NCI-H2081 treated with DMSO at 0.1 percent for 48 hours (cell line): ENCODE data around the gene ALKBH6.
"Not testable (repeated sequence)": the region's sequence is repeated elsewhere in the genome, so short reads cannot be mapped to it uniquely, and the experiment has no call there.

Experiments
- DNase-seq: peaks from one replicate; lab custom pipeline; 2025; lab: John Stamatoyannopoulos, UW

The ALKBH6 gene

GRCh38 chr19:35992907-35993765 lies 20.9 kb downstream of the ALKBH6 start:
- no peak for DNase-seq

GRCh38 chr19:35991731-35992450 lies 22.1 kb downstream of the ALKBH6 start:
- no peak for DNase-seq

DNA sequence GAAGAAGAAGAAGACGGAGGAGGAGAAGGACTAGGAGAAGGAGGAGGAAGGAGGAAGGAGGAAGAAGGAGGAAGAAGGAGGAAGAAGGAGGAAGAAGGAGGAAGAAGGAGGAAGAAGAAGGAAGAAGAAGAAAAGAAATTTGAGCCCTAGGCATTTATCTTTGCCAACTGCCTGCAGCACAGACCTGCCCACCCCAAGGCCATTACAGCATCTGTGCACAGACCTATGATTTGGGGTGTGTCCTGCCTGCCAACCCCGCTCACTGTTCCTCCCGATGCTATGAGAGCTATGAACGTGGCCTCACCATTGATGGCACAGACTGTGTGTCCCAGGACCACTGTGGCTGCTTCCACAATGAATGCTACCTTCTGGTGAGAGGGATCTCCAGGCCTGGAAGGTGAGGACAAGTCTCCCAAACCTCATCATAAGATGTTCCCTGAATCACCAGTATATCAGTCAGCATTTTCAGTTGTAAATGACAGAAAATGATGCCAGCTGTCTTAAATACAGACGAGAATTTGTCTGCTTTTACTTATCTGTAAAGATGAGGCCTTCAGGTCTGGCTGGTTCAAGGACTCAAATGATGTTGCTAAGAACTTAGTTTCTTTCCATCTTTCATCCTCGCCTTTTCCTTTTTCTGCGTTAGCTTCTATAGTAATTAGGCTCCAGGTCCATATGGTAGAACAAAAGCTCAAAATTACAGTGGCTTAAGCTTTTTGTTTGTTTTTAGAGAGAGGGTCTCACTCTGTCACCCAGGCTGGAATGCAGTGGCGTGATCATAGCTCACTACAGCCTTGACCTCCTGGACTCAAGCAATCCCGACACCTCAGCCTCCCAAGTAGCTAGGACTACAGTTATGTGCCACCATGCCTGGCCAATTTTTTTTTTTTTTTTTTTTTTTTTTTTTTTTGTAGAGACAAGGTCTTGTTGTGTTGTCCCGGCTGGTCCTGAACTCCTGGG lies 23.0 kb downstream of the ALKBH6 start:
- no peak for DNase-seq

- no peak for DNase-seq
Observed at GRCh38 chr19:35990156-35990555, 23.9 kb downstream of the ALKBH6 start.

GRCh38 chr19:35988824-35989223 lies 25.2 kb downstream of the ALKBH6 start:
- DNase-seq = no peak

DNA sequence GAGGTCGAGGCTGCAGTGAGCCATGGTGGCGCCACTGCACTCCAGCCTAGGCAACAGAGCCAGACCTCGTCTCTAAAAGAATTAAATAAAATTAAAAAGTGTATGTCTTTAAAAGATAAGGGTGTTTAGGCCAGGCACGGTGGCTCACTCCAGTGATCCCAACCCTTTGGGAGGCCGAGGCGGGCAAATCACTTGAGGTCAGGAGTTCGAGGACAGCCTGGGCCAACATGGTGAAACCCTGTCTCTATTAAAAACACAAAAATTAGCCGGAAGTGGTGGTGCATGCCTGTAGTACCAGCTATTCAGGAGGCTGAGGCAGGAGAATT lies 26.5 kb downstream of the ALKBH6 start:
- DNase-seq = no peak

GRCh38 chr19:35986664-35987570 lies 27.1 kb downstream of the ALKBH6 start:
- no peak for DNase-seq

DNA sequence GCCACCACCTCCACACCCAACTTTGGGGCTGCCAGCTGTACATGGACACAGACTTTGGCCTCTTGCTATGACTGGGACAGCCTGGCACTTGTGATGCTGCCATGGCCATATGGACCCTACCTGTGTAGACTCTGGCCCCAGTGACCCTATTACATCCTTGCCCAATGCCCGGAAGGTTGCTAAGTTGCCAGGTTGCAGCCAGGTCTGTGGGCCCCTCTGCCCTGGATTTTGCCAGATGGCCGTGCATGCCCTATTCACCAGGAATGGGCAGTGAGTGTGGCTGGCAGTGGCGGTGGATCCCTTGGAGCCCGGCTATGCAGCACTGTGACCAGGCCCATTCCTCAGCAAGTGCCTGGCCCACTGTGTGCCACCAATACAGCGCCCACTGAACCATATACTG lies 27.9 kb downstream of the ALKBH6 start:
- no peak for DNase-seq

GRCh38 chr19:35983177-35983576 lies 30.8 kb downstream of the ALKBH6 start:
- DNase-seq = no peak

DNA sequence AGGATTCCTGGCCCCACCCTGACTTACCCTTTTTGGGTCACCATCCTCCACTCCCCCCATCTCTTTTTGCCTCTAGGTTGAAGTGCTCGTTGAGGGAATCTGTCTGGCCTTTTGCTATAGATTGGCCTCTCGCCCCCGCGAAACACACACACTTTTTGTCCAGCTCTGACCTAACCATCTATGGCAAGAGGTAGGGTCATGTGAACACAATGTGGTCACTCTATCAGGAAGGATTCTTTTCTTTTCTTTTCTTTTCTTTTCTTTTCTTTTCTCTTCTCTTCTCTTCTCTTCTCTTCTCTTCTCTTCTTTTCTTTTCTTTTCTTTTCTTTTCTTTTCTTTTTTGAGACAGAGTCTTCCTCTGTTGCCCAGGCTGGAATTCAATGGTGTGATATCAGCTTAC lies 33.0 kb downstream of the ALKBH6 start:
- DNase-seq = not testable (repeated sequence)

- no peak for DNase-seq
Observed at GRCh38 chr19:35978832-35979365, 35.1 kb downstream of the ALKBH6 start.

- DNase-seq = no peak
Observed at GRCh38 chr19:35978271-35978670, 35.7 kb downstream of the ALKBH6 start.

- no peak for DNase-seq
Observed at GRCh38 chr19:35977446-35978222, 36.4 kb downstream of the ALKBH6 start.

- DNase-seq = no peak
Observed at GRCh38 chr19:35975608-35976214, 38.3 kb downstream of the ALKBH6 start.

DNA sequence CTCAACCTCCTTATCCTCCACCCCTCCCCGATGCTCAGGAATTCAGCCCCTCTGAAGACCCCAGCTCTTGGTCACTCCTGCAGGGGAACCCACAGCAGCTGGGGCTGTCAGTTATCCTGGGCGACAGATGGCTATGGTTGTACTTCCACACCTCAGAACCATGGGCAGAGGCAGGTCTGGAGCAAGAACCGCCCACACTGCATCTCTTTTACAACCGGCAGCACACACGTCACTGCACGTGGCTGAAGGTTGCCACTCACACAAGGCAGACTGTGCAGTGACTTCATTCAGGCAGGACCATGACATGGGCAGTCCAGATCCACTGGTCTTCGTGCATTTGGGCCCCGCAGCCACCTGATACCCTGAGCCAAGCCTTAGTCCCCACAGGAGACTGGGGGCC lies 40.5 kb downstream of the ALKBH6 start:
- DNase-seq = no peak

- DNase-seq = no peak
Observed at GRCh38 chr19:35966771-35967170, 47.2 kb downstream of the ALKBH6 start.

- DNase-seq = no peak
Observed at GRCh38 chr19:35963514-35963913, 50.5 kb downstream of the ALKBH6 start.

GRCh38 chr19:35960432-35960972 lies 53.5 kb downstream of the ALKBH6 start:
- no peak for DNase-seq

DNA sequence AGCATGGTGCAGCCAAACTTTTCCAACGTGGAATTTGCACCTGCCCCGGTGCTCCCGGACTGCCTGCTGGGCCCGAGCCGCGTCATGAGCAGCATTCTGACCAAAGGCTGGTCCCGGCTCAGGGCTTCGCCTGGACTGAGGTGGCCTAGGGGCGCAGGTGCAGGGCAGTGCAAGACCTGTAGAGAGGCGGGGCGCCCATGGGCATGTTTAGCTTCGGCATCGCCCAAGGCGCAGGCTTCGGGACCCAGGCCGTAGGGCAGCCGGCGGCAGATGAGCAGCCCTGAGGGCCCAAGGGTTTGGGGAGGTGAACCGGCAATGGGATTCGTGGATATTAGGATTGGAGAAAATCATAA lies 54.1 kb downstream of the ALKBH6 start:
- no peak for DNase-seq
